SU-DHL-6 (cell line): Measurements from ENCODE around the gene RCAN2.

Source experiments
- CTCF ChIP-seq: fragments of 200-600 bp; sonication (generic); IDR thresholded peaks from one replicate; pipeline ENCODE4 v1.5.1; 2017; ENCODE audit warnings: antibody characterized with exemption, mild to moderate bottlenecking, low read length, moderate library complexity; ENCODE audit not compliant: insufficient read depth, poor library complexity, severe bottlenecking
- EZH2phosphoT487 ChIP-seq: fragments of 200-600 bp; sonication (generic), shearing (Covaris generic); conservative IDR thresholded peaks from 2 replicates; pipeline ENCODE4 v1.6.1; 2018; ENCODE audit warnings: mild to moderate bottlenecking, antibody characterized with exemption, low read length, moderate library complexity, mixed read lengths

- TF ChIP-seq CTCF (no peak), EZH2phosphoT487 (no peak)
Observed at GRCh38 chr6:46377209-46377608, 114.0 kb downstream of the RCAN2 start.
